A673 (cell line): ENCODE results near the gene ECHS1. TPM values are rescaled to one million over a fixed set of nuclear protein-coding genes. Genes with fewer than 3 reads are reported as not detected.
A peak's percentile ranks its signal among the peaks of the same experiment; 100 is the strongest.

Experiments used
- BruUV-seq: library from RNA; stranded (reverse); fragments of 400-500 nt; replicated peaks from 2 replicates; lab custom pipeline; 2021; lab: Mats Ljungman, UMichigan
- CTCF ChIA-PET: fragments of 300-600 bp; sonication (Branson Sonifier 250); formaldehyde crosslinking; loops from one replicate; lab custom pipeline; 2022; ENCODE audit warnings: antibody characterized with exemption; lab: Charles Lee
- POLR2A ChIA-PET: fragments of 300-600 bp; sonication (Branson Sonifier 250); formaldehyde crosslinking; loops from one replicate; lab custom pipeline; 2022; ENCODE audit warnings: antibody characterized with exemption; ENCODE audit not compliant: low non-redundant PET; lab: Charles Lee
- DNase-seq: peaks from one replicate; pipeline ENCODE4 v3.0.0-alpha.2; 2015; ENCODE audit warnings: low spot score
- H3K27ac ChIP-seq: fragments of 200-600 bp; sonication (generic); 2 replicates; pipeline ENCODE4 v1.5.1; 2016; ENCODE audit warnings: mixed run types, low read depth, mild to moderate bottlenecking, mixed read lengths, antibody characterized with exemption, low read length; ENCODE audit not compliant: poor library complexity, severe bottlenecking
- H3K27me3 ChIP-seq: fragments of 200-600 bp; sonication (generic); replicated peaks from 2 replicates; pipeline ENCODE4 v1.6.1; 2017; ENCODE audit warnings: mixed run types, low read depth, mild to moderate bottlenecking, mixed read lengths, antibody characterized with exemption, low read length; ENCODE audit not compliant: insufficient read depth, poor library complexity
- H3K36me3 ChIP-seq: fragments of 200-600 bp; sonication (generic); 2 replicates; pipeline ENCODE4 v1.6.1; 2016; ENCODE audit warnings: mixed run types, mild to moderate bottlenecking, mixed read lengths, antibody characterized with exemption, low read length; ENCODE audit not compliant: insufficient read depth, poor library complexity, severe bottlenecking
- H3K4me1 ChIP-seq: fragments of 200-600 bp; sonication (generic); 2 replicates; pipeline ENCODE4 v1.6.1; 2017; ENCODE audit warnings: mixed run types, mild to moderate bottlenecking, mixed read lengths, antibody characterized with exemption, low read length; ENCODE audit not compliant: insufficient read depth, poor library complexity, severe bottlenecking
- H3K4me3 ChIP-seq: fragments of 200-600 bp; sonication (generic); 2 replicates; pipeline ENCODE4 v1.5.1; 2016; ENCODE audit warnings: low read depth, mixed run types, mild to moderate bottlenecking, mixed read lengths, low read length; ENCODE audit not compliant: poor library complexity, severe bottlenecking
- H3K9me3 ChIP-seq: fragments of 200-600 bp; sonication (generic); 2 replicates; pipeline ENCODE4 v1.6.1; 2016; ENCODE audit warnings: mixed run types, low read depth, mild to moderate bottlenecking, mixed read lengths, antibody characterized with exemption, low read length; ENCODE audit not compliant: poor library complexity, severe bottlenecking
- EZH2 ChIP-seq: fragments of 200-600 bp; sonication (generic); IDR thresholded peaks from 2 replicates; pipeline ENCODE4 v1.6.1; 2017; ENCODE audit warnings: borderline replicate concordance, low read depth, mild to moderate bottlenecking, mixed read lengths, antibody characterized with exemption, low read length; ENCODE audit not compliant: poor library complexity, severe bottlenecking
- intact Hi-C: fragments of 100-400 bp; cut with micrococcal nuclease; formaldehyde crosslinking; loops from one replicate; pipeline ENCODE4 v1.10.0; 2022; ENCODE audit not compliant: unreplicated experiment
- total RNA-seq: library from RNA; stranded (reverse); gene quantifications from 2 replicates; pipeline ENCODE4 v1.2.3, GENCODE V29; 2021
- TF ChIP-seq, protein P1 (sequence below): fragments of 300-800, 200-600 bp; sonication (generic); conservative IDR thresholded peaks from 2 replicates; pipeline ENCODE4 v1.5.1; 2017; ENCODE audit warnings: low read depth, mild to moderate bottlenecking, antibody characterized with exemption, low read length, moderate library complexity, mixed read lengths

Gene ECHS1
- total RNA-seq, 1 experiment from 2014 or later: 96.3 TPM

GRCh38 chr10:133364645-133365431 is 8.3 kb downstream of the ECHS1 start:
- ChIA-PET CTCF (no interaction called here), POLR2A (no interaction called here)
- TF ChIP-seq, protein P1, sequence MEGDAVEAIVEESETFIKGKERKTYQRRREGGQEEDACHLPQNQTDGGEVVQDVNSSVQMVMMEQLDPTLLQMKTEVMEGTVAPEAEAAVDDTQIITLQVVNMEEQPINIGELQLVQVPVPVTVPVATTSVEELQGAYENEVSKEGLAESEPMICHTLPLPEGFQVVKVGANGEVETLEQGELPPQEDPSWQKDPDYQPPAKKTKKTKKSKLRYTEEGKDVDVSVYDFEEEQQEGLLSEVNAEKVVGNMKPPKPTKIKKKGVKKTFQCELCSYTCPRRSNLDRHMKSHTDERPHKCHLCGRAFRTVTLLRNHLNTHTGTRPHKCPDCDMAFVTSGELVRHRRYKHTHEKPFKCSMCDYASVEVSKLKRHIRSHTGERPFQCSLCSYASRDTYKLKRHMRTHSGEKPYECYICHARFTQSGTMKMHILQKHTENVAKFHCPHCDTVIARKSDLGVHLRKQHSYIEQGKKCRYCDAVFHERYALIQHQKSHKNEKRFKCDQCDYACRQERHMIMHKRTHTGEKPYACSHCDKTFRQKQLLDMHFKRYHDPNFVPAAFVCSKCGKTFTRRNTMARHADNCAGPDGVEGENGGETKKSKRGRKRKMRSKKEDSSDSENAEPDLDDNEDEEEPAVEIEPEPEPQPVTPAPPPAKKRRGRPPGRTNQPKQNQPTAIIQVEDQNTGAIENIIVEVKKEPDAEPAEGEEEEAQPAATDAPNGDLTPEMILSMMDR: no peak
- no peak for TF ChIP-seq EZH2
- intact Hi-C loops: no loop called here
- Histone ChIP-seq H3K27me3 (no peaks in the 10 kb centered on the region), H3K4me3 (no peak overlapping the region), H3K9me3 (no peaks in the 10 kb centered on the region), H3K4me1 (no peaks in the 10 kb centered on the region), H3K36me3 (peaks cover 44% of the 10 kb centered on the region), H3K27ac (no peak overlapping the region)
- BruUV-seq: no TSS peak
- no peak for DNase-seq

DNA sequence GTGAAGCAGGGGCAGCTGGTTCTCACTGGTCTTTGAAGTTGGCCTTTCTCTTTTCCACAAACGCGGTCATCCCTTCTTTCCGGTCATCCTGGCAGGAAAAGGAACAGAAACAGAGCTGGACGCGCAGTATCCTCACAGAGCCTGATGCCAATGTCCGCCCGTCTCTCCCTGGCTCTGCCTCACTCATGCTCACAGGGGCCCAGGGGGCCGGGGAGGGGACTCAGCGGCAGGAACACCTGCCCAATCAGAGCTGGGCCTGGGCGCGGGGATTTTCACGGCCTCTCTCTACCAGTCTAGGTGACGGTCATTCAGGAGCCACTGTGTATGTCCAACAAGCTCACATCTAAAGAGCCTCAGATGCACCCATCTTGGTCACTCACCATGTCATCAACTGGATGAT is 10.3 kb downstream of the ECHS1 start:
- Histone ChIP-seq H3K27ac (no peak overlapping the region), H3K36me3 (peaks cover 29% of the 10 kb centered on the region), H3K9me3 (no peaks in the 10 kb centered on the region), H3K4me1 (no peaks in the 10 kb centered on the region), H3K27me3 (no peaks in the 10 kb centered on the region), H3K4me3 (no peak overlapping the region)
- no peak for TF ChIP-seq EZH2
- TF ChIP-seq, protein P1: no peak
- ChIA-PET CTCF (no interaction called here), POLR2A (no interaction called here)
- no peak for DNase-seq
- intact Hi-C loops: no loop called here
- no TSS peak for BruUV-seq

- intact Hi-C loops: no loop called here
- no peaks in the 10 kb centered on the region for H3K27me3 ChIP-seq
- no peak overlapping the region for H3K4me3 ChIP-seq
- H3K4me1 ChIP-seq: no peaks in the 10 kb centered on the region
- no TSS peak for BruUV-seq
- peaks cover 27% of the 10 kb centered on the region for H3K36me3 ChIP-seq
- no peak for DNase-seq
- POLR2A ChIA-PET: no interaction called here
- H3K9me3 ChIP-seq: no peaks in the 10 kb centered on the region
- peak overlapping the region; percentile 6 for H3K27ac ChIP-seq
- CTCF ChIA-PET: no interaction called here
- no peak for TF ChIP-seq EZH2
- TF ChIP-seq, protein P1: no peak
Observed at GRCh38 chr10:133361773-133362441, 11.2 kb downstream of the ECHS1 start.
